GM10266 (cell line): ENCODE data around the gene EPB41L1.

Experiments
- DNase-seq: peaks from one replicate; pipeline ENCODE4 v3.0.0; 2012; ENCODE audit errors: extremely low spot score
- TF ChIP-seq, protein P1 (sequence below): IDR thresholded peaks from 2 replicates; pipeline ENCODE4 v1.5.1; 2012; ENCODE audit warnings: mild to moderate bottlenecking, low read depth; ENCODE audit not compliant: control insufficient read depth, insufficient read depth; ENCODE audit errors: missing control alignments

EPB41L1 gene

DNA sequence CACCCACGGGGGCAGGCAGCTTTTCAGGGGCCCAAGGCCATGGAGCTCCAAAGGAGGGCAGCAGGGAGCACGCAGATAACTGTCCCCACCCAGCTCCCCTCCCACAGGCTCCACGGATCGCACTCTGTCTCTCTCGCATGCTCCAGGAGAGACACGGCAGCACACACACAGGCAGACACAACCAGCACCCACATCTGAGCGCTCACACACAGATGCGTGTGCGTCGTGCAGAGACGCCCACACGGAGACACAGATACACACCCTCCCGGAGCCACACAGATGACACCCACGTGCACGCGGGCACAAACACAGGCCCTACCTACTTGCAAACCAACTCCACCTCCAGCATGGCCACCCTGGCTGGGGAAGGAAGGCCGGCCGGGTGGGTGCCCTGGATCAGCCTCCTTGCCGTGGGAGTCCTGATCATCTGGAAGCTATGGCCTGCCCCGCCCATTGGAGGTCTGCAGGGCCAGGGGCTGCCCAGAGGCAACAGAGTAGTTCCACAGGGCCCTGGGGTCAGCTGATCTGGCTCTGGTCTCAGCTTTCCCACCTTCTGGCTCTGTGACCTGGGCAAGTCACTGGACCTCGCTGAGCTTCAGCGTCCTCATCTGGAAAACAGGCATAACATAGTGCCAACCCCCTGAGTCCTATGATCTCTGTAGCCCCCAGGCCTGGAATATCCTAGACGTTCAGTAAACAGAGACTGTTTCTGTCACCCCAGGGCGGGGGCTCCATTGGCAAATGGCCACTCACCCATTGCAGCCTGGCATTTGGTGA lies 113.3 kb downstream of the EPB41L1 start:
- TF ChIP-seq, protein P1, sequence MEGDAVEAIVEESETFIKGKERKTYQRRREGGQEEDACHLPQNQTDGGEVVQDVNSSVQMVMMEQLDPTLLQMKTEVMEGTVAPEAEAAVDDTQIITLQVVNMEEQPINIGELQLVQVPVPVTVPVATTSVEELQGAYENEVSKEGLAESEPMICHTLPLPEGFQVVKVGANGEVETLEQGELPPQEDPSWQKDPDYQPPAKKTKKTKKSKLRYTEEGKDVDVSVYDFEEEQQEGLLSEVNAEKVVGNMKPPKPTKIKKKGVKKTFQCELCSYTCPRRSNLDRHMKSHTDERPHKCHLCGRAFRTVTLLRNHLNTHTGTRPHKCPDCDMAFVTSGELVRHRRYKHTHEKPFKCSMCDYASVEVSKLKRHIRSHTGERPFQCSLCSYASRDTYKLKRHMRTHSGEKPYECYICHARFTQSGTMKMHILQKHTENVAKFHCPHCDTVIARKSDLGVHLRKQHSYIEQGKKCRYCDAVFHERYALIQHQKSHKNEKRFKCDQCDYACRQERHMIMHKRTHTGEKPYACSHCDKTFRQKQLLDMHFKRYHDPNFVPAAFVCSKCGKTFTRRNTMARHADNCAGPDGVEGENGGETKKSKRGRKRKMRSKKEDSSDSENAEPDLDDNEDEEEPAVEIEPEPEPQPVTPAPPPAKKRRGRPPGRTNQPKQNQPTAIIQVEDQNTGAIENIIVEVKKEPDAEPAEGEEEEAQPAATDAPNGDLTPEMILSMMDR, result no peak
- DNase-seq, result no peak

DNA sequence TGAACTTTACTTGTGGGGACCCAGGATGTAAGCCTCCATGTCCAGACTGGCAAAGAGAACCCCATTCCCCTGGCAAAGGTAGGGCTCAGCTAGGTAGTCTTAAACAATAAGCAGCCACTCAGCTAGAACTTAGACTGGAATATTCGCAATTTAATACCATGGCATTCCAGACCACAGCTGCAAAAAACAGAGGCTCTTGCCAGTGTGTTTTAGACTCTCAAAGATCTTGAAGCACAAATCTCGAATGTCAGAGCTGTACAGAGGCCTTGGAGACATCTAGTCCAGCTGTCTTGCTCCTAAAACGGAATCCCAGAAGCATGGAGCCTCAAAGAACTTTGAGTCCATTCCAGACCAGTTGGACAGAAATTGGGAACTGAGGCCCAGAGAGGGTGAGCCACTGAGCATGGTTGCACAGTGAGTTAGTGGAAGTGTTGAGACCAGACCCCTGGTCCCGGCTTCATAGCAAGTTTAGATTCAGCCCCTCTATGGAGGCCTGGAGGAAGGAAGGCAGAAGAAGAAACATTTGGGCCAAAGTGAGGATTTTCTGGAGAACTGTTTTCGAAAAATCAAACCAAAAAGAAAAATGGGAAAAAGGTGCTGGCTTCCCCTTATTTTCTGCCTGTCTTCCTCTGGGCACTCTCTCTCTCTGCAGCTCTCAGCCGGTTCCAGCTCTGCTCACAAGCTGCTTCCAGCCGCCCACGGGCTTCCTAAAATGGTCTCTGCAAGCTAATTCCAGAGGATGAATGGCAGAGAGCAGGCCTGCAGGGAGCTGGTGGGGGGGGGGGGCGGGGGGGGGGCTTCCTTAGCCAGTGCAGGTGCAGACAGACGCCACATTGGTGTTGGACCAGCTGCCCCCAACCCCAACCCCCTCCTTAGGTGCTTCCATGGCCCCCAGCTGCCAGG lies 114.2 kb downstream of the EPB41L1 start:
- DNase-seq, result no peak
- TF ChIP-seq, protein P1, result no peak

GRCh38 chr20:36269507-36269906 lies 115.0 kb downstream of the EPB41L1 start:
- no peak for DNase-seq
- TF ChIP-seq, protein P1, result no peak

GRCh38 chr20:36270744-36271638 lies 116.5 kb downstream of the EPB41L1 start:
- TF ChIP-seq, protein P1, result no peak
- no peak for DNase-seq

DNA sequence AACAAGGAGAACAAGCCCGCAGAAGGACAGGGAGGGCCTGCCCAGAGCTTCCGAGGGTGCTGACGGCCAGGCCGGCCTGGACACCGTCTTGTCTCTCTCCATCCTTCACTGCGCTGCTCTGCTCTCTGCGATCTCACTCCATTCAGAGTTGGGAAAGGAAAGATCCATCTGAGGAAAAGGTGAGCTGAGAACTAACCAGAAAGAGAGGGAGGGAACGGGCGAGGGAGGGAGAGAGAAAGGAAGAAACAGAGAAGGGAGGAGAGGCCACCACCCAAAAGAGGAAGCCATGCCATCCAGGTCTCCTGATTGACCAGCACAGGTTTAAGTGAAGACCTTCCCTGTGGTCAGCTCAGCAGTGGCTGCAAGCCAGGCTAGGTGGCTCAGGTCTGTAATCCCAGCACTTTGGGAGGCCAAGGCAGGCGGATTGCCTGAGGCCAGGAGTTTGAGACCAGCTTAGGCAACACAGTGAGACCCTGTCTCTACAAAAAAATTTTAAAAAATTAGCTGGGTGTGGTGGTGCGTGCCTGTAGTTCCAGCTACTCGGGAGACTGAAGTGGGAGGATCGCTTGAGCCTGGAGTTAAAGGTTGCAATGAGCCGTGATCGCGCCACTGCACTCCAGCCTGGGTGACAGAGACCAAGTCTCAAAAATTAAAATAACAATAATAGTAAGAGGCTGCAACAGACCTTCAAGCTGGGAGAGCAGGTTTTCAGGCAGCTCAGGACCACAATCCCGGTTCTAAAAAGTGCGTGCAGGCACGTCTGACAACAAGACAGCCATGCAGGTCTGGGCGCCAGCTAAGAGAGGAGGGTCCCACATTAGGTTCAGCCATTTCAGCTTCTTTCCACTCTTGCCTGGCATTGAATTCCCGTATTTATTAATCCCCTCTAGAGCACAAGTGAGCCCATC lies 117.4 kb downstream of the EPB41L1 start:
- DNase-seq, result no peak

More for the DNA sequence above, 117.4 kb downstream of the EPB41L1 start:
- TF ChIP-seq, protein P1, result no peak
